Occipital lobe (tissue), 2 donors: ENCODE measurements around the gene C5orf22. TPM values are rescaled to one million over a fixed set of nuclear protein-coding genes. Genes with fewer than 3 reads are reported as not detected.
"Not testable (repeated sequence)": the region's sequence is repeated elsewhere in the genome, so short reads cannot be mapped to it uniquely, and the experiment has no call there.

Source experiments
- DNase-seq: peaks from one replicate; lab custom pipeline; 2025; lab: John Stamatoyannopoulos, UW
- total RNA-seq: library from RNA; depleted of rRNA; stranded (reverse); fragments of >200 nt; gene quantifications from one replicate; pipeline ENCODE4 v1.2.3, GENCODE V29; 2014

C5orf22 gene
- total RNA-seq, result 29.3 TPM

GRCh38 chr5:31531888-31532547 is at the start of gene C5orf22, which contains the start of gene DROSHA:
TSS of gene C5orf22 (plus strand) at chr5:31532301. CDS start at chr5:31532393, 92 bp downstream.
TSS of gene DROSHA (minus strand) at chr5:31532093. CDS start at chr5:31529059, 3,034 bp downstream.
- peak; percentile 94 for DNase-seq

GRCh38 chr5:31485376-31486207 is 46.5 kb upstream of the C5orf22 start:
- DNase-seq, result no peak

GRCh38 chr5:31486441-31486840 is 45.7 kb upstream of the C5orf22 start:
- DNase-seq, result no peak

- no peak for DNase-seq
These were observed 44.6 kb upstream of the C5orf22 start for GRCh38 chr5:31487506-31487905.

- no peak for DNase-seq
These were observed 39.2 kb upstream of the C5orf22 start for GRCh38 chr5:31492869-31493268.

GRCh38 chr5:31495336-31495735 is 36.8 kb upstream of the C5orf22 start:
- no peak for DNase-seq

- no peak for DNase-seq
These were observed 35.8 kb upstream of the C5orf22 start for GRCh38 chr5:31496301-31496700.

- DNase-seq, result no peak
These were observed 35.2 kb upstream of the C5orf22 start for GRCh38 chr5:31496891-31497290.

- no peak for DNase-seq
These were observed 31.8 kb upstream of the C5orf22 start for GRCh38 chr5:31500256-31500655.

- DNase-seq, result peak; percentile 77
These were observed 29.6 kb upstream of the C5orf22 start for GRCh38 chr5:31502506-31502905.

- no peak for DNase-seq
These were observed 27.6 kb upstream of the C5orf22 start for GRCh38 chr5:31504529-31504928.

- DNase-seq, result no peak
These were observed 20.8 kb upstream of the C5orf22 start for GRCh38 chr5:31511305-31511704.

- DNase-seq, result no peak
These were observed 15.3 kb upstream of the C5orf22 start for GRCh38 chr5:31516802-31517201.

- DNase-seq, result no peak
These were observed 9.1 kb upstream of the C5orf22 start for GRCh38 chr5:31523041-31523440.

- no peak for DNase-seq
These were observed 1.4 kb upstream of the C5orf22 start for GRCh38 chr5:31530541-31531265.

- no peak for DNase-seq
These were observed 586 bp upstream of the C5orf22 start for GRCh38 chr5:31531543-31531887.

GRCh38 chr5:31534527-31535046 is 2.5 kb downstream of the C5orf22 start:
- no peak for DNase-seq

GRCh38 chr5:31536873-31537272 is 4.8 kb downstream of the C5orf22 start:
- DNase-seq, result no peak

GRCh38 chr5:31537349-31537748 is 5.2 kb downstream of the C5orf22 start:
- no peak for DNase-seq

GRCh38 chr5:31537851-31538250 is 5.8 kb downstream of the C5orf22 start:
- no peak for DNase-seq

GRCh38 chr5:31549114-31549513 is 17.0 kb downstream of the C5orf22 start:
- DNase-seq, result not testable (repeated sequence)

- DNase-seq, result no peak
These were observed 19.8 kb downstream of the C5orf22 start for GRCh38 chr5:31551878-31552277.
